Hepatocyte (in vitro differentiated cells): Measurements from ENCODE around the gene CD55.

ENCODE experiments used
- EZH2phosphoT487 ChIP-seq: fragments of 200-600 bp; sonication (generic); IDR thresholded peaks from one replicate; pipeline ENCODE4 v1.6.1; 2018; ENCODE audit warnings: antibody characterized with exemption, mild to moderate bottlenecking, low read depth, moderate library complexity; ENCODE audit not compliant: unreplicated experiment, severe bottlenecking
- TF ChIP-seq, protein P1 (sequence below): fragments of 200-600 bp; sonication (generic); IDR thresholded peaks from 2 replicates; pipeline ENCODE4 v1.5.1; 2016; ENCODE audit warnings: antibody characterized with exemption, mild to moderate bottlenecking; ENCODE audit not compliant: poor library complexity

DNA sequence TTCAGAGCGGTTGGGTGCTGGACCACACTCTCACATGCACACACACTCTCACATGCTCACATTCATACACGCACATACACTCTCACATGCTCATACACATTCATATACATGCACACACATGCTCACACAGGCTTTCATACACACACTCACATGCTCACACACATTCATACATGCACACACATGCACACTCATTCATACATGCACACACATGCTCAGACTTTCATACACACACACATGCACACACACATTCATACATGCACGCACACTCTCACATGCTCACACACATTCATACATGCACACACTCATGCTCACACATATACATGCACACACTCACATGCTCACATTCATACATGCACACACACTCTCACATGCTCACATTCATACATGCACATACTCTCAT is 6.0 kb upstream of the CD55 start:
- TF ChIP-seq, protein P1, sequence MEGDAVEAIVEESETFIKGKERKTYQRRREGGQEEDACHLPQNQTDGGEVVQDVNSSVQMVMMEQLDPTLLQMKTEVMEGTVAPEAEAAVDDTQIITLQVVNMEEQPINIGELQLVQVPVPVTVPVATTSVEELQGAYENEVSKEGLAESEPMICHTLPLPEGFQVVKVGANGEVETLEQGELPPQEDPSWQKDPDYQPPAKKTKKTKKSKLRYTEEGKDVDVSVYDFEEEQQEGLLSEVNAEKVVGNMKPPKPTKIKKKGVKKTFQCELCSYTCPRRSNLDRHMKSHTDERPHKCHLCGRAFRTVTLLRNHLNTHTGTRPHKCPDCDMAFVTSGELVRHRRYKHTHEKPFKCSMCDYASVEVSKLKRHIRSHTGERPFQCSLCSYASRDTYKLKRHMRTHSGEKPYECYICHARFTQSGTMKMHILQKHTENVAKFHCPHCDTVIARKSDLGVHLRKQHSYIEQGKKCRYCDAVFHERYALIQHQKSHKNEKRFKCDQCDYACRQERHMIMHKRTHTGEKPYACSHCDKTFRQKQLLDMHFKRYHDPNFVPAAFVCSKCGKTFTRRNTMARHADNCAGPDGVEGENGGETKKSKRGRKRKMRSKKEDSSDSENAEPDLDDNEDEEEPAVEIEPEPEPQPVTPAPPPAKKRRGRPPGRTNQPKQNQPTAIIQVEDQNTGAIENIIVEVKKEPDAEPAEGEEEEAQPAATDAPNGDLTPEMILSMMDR = no peak
- TF ChIP-seq EZH2phosphoT487 = no peak
